HEK293 (cell line): ENCODE data around the gene STUM.

Source experiments
- BCL11B ChIP-seq: fragments of 450-650 bp; formaldehyde crosslinking; IDR thresholded peaks from 2 replicates; pipeline ENCODE4 v1.5.1; 2016; ENCODE audit warnings: low read depth, missing biosample characterization, missing genetic modification characterization
- GFI1B ChIP-seq: fragments of 450-650 bp; formaldehyde crosslinking; IDR thresholded peaks from 2 replicates; pipeline ENCODE4 v1.5.1; 2016; ENCODE audit warnings: missing biosample characterization, missing genetic modification characterization
- GLIS1 ChIP-seq: fragments of 450-650 bp; formaldehyde crosslinking; IDR thresholded peaks from 2 replicates; pipeline ENCODE4 v1.5.1; 2016; ENCODE audit warnings: missing biosample characterization, missing genetic modification characterization
- GLIS2 ChIP-seq: fragments of 450-650 bp; formaldehyde crosslinking; IDR thresholded peaks from 2 replicates; pipeline ENCODE4 v1.5.1; 2016; ENCODE audit warnings: missing biosample characterization, missing genetic modification characterization
- KLF16 ChIP-seq: fragments of 450-650 bp; formaldehyde crosslinking; IDR thresholded peaks from 2 replicates; pipeline ENCODE4 v1.5.1; 2017; ENCODE audit warnings: missing biosample characterization, missing genetic modification characterization
- SCRT1 ChIP-seq: fragments of 450-650 bp; formaldehyde crosslinking; IDR thresholded peaks from 2 replicates; pipeline ENCODE4 v1.5.1; 2016; ENCODE audit warnings: missing biosample characterization, missing genetic modification characterization, borderline replicate concordance
- ZBTB17 ChIP-seq: fragments of 450-650 bp; formaldehyde crosslinking; IDR thresholded peaks from 2 replicates; pipeline ENCODE4 v1.5.1; 2016; ENCODE audit warnings: missing biosample characterization, missing genetic modification characterization
- ZFP69B ChIP-seq: fragments of 450-650 bp; formaldehyde crosslinking; IDR thresholded peaks from 2 replicates; pipeline ENCODE4 v1.5.1; 2016; ENCODE audit warnings: missing biosample characterization, missing genetic modification characterization
- ZIC2 ChIP-seq: fragments of 450-650 bp; formaldehyde crosslinking; IDR thresholded peaks from 2 replicates; pipeline ENCODE4 v1.5.1; 2016; ENCODE audit warnings: missing biosample characterization, missing genetic modification characterization
- ZNF10 ChIP-seq: fragments of 450-650 bp; formaldehyde crosslinking; IDR thresholded peaks from 2 replicates; pipeline ENCODE4 v1.5.1; 2017; ENCODE audit warnings: missing biosample characterization, missing genetic modification characterization
- ZNF121 ChIP-seq: fragments of 450-650 bp; formaldehyde crosslinking; IDR thresholded peaks from 2 replicates; pipeline ENCODE4 v1.5.1; 2016; ENCODE audit warnings: missing biosample characterization, missing genetic modification characterization
- ZNF146 ChIP-seq: fragments of 450-650 bp; formaldehyde crosslinking; IDR thresholded peaks from 2 replicates; pipeline ENCODE4 v1.5.1; 2016; ENCODE audit warnings: missing biosample characterization, missing genetic modification characterization
- ZNF16 ChIP-seq: fragments of 450-650 bp; formaldehyde crosslinking; IDR thresholded peaks from 2 replicates; pipeline ENCODE4 v1.5.1; 2016; ENCODE audit warnings: low read depth, missing biosample characterization, missing genetic modification characterization
- ZNF175 ChIP-seq: fragments of 450-650 bp; formaldehyde crosslinking; IDR thresholded peaks from 2 replicates; pipeline ENCODE4 v1.5.1; 2016; ENCODE audit warnings: missing biosample characterization, missing genetic modification characterization
- ZNF274 ChIP-seq, 2 experiments: fragments of 200-500 bp in 1 of 2; fragments of 450-650 bp in 1 of 2; sonication (Bioruptor generic) in 1 of 2; formaldehyde crosslinking in 1 of 2; IDR thresholded peaks; 2 replicates each; pipeline versions ENCODE4 v1.5.1 to v1.6.1; 2014 to 2016; ENCODE audit warnings: borderline replicate concordance in 1 of 2, inconsistent platforms in 1 of 2, low read length in 1 of 2, missing biosample characterization in 1 of 2, missing genetic modification characterization in 1 of 2
- ZNF292 ChIP-seq: fragments of 450-650 bp; formaldehyde crosslinking; IDR thresholded peaks from 2 replicates; pipeline ENCODE4 v1.5.1; 2016; ENCODE audit warnings: low read depth, missing biosample characterization, missing genetic modification characterization, borderline replicate concordance
- ZNF302 ChIP-seq: fragments of 450-650 bp; formaldehyde crosslinking; IDR thresholded peaks from 2 replicates; pipeline ENCODE4 v1.5.1; 2016; ENCODE audit warnings: missing biosample characterization, missing genetic modification characterization, low read depth
- ZNF335 ChIP-seq: fragments of 450-650 bp; formaldehyde crosslinking; conservative IDR thresholded peaks from 2 replicates; pipeline ENCODE4 v1.5.1; 2016; ENCODE audit warnings: missing biosample characterization, missing genetic modification characterization
- ZNF366 ChIP-seq: fragments of 450-650 bp; formaldehyde crosslinking; conservative IDR thresholded peaks from 2 replicates; pipeline ENCODE4 v1.5.1; 2016; ENCODE audit warnings: missing biosample characterization, missing genetic modification characterization
- ZNF423 ChIP-seq: fragments of 450-650 bp; formaldehyde crosslinking; IDR thresholded peaks from 2 replicates; pipeline ENCODE4 v1.5.1; 2016; ENCODE audit warnings: missing biosample characterization, missing genetic modification characterization
- ZNF433 ChIP-seq: fragments of 450-650 bp; formaldehyde crosslinking; IDR thresholded peaks from 2 replicates; pipeline ENCODE4 v1.5.1; 2016; ENCODE audit warnings: missing biosample characterization, missing genetic modification characterization, low read depth
- ZNF501 ChIP-seq: fragments of 450-650 bp; formaldehyde crosslinking; IDR thresholded peaks from 2 replicates; pipeline ENCODE4 v1.5.1; 2016; ENCODE audit warnings: missing biosample characterization, missing genetic modification characterization
- ZNF510 ChIP-seq: fragments of 450-650 bp; formaldehyde crosslinking; IDR thresholded peaks from 2 replicates; pipeline ENCODE4 v1.5.1; 2018; ENCODE audit warnings: mild to moderate bottlenecking, missing genetic modification characterization, missing biosample characterization; ENCODE audit not compliant: insufficient replicate concordance
- ZNF600 ChIP-seq: fragments of 450-650 bp; formaldehyde crosslinking; IDR thresholded peaks from 2 replicates; pipeline ENCODE4 v1.5.1; 2016; ENCODE audit warnings: missing biosample characterization, missing genetic modification characterization
- ZNF660 ChIP-seq: fragments of 450-650 bp; IDR thresholded peaks from 2 replicates; pipeline ENCODE4 v1.5.1; 2018; ENCODE audit warnings: missing biosample characterization, mild to moderate bottlenecking, missing genetic modification characterization
- ZNF830 ChIP-seq: fragments of 450-650 bp; IDR thresholded peaks from 2 replicates; pipeline ENCODE4 v1.5.0; 2018; ENCODE audit warnings: missing biosample characterization, missing genetic modification characterization, low read depth, mild to moderate bottlenecking, moderate library complexity
- ZNF837 ChIP-seq: fragments of 450-650 bp; formaldehyde crosslinking; IDR thresholded peaks from 2 replicates; pipeline ENCODE4 v1.5.1; 2016; ENCODE audit warnings: missing biosample characterization, missing genetic modification characterization
- ZXDB ChIP-seq: fragments of 450-650 bp; formaldehyde crosslinking; IDR thresholded peaks from 2 replicates; pipeline ENCODE4 v1.5.1; 2016; ENCODE audit warnings: missing biosample characterization, missing genetic modification characterization
- TF ChIP-seq, protein P1 (sequence below): fragments of 450-650 bp; formaldehyde crosslinking; IDR thresholded peaks from 2 replicates; pipeline ENCODE4 v1.5.1; 2016; ENCODE audit warnings: missing biosample characterization, missing genetic modification characterization, borderline replicate concordance
- TF ChIP-seq, protein P2 (sequence below): fragments of 450-650 bp; formaldehyde crosslinking; IDR thresholded peaks from 2 replicates; pipeline ENCODE4; 2016; ENCODE audit warnings: missing biosample characterization, missing genetic modification characterization
- TF ChIP-seq, protein P3 (sequence below): fragments of 450-650 bp; formaldehyde crosslinking; IDR thresholded peaks from 2 replicates; pipeline ENCODE4 v1.5.1; 2016; ENCODE audit warnings: missing biosample characterization, missing genetic modification characterization
- TF ChIP-seq, protein P4 (sequence below): fragments of 450-650 bp; formaldehyde crosslinking; IDR thresholded peaks from 2 replicates; pipeline ENCODE4 v1.5.1; 2016; ENCODE audit warnings: missing biosample characterization, missing genetic modification characterization

STUM gene

DNA sequence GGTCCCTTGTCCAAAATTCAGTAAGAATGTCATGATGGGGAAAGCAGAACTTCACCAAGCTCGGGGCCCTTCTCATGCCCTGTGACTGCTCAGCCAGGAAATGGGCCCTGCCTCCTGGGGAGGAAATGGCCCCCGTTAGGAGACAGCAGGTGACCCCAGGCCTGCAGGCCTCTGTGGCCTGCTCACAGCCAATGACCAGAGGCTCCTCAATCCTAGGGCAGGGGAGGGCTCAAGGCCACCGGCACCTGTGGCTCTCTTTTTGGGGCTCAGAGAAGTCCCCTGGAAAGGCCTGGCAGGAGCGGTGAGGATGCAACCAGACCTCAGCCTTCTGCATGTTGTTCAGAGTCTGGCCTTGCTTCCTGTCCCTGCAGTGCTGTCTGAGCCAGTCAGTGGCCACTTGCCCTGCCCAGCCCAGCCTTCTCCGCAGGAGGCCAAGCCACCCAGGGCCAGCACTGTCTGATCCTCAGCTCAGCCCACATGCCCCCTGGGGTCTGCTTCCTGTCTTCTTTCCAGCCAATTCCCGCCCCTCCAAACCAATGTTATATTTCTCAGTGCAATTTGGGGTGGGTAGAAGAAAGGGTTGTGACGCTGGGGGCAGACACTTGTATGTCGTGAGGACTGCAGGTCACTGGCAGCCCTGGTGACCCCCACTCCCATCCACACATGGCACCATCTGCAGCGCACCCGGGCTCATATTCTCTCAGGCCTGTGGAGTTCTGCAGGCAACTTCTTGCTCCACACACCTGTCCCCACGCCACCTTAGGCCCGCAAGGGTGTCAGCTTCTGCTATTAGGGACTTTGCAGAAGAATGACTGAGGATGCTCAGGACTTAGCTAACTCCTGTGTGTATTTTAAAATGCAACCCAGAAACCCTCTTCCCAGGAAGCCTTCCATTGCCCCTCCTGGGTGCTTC is 106.9 kb downstream of the STUM start (continued):
- TF ChIP-seq ZNF175 = no peak
- TF ChIP-seq ZNF10 = no peak
- no peak for TF ChIP-seq ZNF366 (tag by site-specific recombination)
- TF ChIP-seq ZNF121 = no peak
- TF ChIP-seq ZNF510 (tag by site-specific recombination) = no peak
- TF ChIP-seq ZNF274 (IDR thresholded peaks at IDR 0.05; ENCODE audit: low read length) = no peak
- TF ChIP-seq ZNF274 (tag by site-specific recombination; IDR thresholded peaks at IDR 0.05; ENCODE audit: borderline replicate concordance) = no peak
- no peak for TF ChIP-seq ZNF660 (tag by site-specific recombination)
- TF ChIP-seq, protein P1, sequence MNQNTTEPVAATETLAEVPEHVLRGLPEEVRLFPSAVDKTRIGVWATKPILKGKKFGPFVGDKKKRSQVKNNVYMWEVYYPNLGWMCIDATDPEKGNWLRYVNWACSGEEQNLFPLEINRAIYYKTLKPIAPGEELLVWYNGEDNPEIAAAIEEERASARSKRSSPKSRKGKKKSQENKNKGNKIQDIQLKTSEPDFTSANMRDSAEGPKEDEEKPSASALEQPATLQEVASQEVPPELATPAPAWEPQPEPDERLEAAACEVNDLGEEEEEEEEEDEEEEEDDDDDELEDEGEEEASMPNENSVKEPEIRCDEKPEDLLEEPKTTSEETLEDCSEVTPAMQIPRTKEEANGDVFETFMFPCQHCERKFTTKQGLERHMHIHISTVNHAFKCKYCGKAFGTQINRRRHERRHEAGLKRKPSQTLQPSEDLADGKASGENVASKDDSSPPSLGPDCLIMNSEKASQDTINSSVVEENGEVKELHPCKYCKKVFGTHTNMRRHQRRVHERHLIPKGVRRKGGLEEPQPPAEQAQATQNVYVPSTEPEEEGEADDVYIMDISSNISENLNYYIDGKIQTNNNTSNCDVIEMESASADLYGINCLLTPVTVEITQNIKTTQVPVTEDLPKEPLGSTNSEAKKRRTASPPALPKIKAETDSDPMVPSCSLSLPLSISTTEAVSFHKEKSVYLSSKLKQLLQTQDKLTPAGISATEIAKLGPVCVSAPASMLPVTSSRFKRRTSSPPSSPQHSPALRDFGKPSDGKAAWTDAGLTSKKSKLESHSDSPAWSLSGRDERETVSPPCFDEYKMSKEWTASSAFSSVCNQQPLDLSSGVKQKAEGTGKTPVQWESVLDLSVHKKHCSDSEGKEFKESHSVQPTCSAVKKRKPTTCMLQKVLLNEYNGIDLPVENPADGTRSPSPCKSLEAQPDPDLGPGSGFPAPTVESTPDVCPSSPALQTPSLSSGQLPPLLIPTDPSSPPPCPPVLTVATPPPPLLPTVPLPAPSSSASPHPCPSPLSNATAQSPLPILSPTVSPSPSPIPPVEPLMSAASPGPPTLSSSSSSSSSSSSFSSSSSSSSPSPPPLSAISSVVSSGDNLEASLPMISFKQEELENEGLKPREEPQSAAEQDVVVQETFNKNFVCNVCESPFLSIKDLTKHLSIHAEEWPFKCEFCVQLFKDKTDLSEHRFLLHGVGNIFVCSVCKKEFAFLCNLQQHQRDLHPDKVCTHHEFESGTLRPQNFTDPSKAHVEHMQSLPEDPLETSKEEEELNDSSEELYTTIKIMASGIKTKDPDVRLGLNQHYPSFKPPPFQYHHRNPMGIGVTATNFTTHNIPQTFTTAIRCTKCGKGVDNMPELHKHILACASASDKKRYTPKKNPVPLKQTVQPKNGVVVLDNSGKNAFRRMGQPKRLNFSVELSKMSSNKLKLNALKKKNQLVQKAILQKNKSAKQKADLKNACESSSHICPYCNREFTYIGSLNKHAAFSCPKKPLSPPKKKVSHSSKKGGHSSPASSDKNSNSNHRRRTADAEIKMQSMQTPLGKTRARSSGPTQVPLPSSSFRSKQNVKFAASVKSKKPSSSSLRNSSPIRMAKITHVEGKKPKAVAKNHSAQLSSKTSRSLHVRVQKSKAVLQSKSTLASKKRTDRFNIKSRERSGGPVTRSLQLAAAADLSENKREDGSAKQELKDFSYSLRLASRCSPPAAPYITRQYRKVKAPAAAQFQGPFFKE (tag by site-specific recombination) = no peak
- no peak for TF ChIP-seq KLF16 (tag by site-specific recombination)
- peak; percentile 96 for TF ChIP-seq ZIC2 (tag by site-specific recombination)
- TF ChIP-seq ZNF423 = 0 out of 2 replicates have a peak, but pooled peaks have one; percentile 18
- no peak for TF ChIP-seq BCL11B (tag by site-specific recombination)
- TF ChIP-seq ZNF335 = no peak
- TF ChIP-seq, protein P2, sequence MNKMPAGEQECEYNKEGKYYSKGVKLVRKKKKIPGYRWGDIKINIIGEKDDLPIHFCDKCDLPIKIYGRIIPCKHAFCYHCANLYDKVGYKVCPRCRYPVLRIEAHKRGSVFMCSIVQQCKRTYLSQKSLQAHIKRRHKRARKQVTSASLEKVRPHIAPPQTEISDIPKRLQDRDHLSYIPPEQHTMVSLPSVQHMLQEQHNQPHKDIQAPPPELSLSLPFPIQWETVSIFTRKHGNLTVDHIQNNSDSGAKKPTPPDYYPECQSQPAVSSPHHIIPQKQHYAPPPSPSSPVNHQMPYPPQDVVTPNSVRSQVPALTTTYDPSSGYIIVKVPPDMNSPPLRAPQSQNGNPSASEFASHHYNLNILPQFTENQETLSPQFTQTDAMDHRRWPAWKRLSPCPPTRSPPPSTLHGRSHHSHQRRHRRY = no peak
- no peak for TF ChIP-seq ZXDB (tag by site-specific recombination)
- no peak for TF ChIP-seq ZBTB17 (tag by site-specific recombination)
- no peak for TF ChIP-seq SCRT1
- TF ChIP-seq ZNF837 (tag by site-specific recombination) = no peak
- TF ChIP-seq ZNF302 (tag by site-specific recombination) = no peak
- no peak for TF ChIP-seq ZNF146 (tag by site-specific recombination)
- TF ChIP-seq ZNF16 (tag by site-specific recombination) = no peak
- no peak for TF ChIP-seq ZFP69B (tag by site-specific recombination)
- peak; percentile 98 for TF ChIP-seq GLIS1
- 0 out of 2 replicates have a peak, but pooled peaks have one; percentile 26 for TF ChIP-seq ZNF600
- TF ChIP-seq GLIS2 (tag by site-specific recombination) = peak; percentile 44; the same call in 1 of the 2 replicates
- TF ChIP-seq ZNF433 (tag by site-specific recombination) = no peak
- no peak for TF ChIP-seq GFI1B (tag by site-specific recombination)
- TF ChIP-seq, protein P3, sequence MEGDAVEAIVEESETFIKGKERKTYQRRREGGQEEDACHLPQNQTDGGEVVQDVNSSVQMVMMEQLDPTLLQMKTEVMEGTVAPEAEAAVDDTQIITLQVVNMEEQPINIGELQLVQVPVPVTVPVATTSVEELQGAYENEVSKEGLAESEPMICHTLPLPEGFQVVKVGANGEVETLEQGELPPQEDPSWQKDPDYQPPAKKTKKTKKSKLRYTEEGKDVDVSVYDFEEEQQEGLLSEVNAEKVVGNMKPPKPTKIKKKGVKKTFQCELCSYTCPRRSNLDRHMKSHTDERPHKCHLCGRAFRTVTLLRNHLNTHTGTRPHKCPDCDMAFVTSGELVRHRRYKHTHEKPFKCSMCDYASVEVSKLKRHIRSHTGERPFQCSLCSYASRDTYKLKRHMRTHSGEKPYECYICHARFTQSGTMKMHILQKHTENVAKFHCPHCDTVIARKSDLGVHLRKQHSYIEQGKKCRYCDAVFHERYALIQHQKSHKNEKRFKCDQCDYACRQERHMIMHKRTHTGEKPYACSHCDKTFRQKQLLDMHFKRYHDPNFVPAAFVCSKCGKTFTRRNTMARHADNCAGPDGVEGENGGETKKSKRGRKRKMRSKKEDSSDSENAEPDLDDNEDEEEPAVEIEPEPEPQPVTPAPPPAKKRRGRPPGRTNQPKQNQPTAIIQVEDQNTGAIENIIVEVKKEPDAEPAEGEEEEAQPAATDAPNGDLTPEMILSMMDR = no peak
- TF ChIP-seq, protein P4, sequence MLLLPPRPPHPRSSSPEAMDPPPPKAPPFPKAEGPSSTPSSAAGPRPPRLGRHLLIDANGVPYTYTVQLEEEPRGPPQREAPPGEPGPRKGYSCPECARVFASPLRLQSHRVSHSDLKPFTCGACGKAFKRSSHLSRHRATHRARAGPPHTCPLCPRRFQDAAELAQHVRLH = no peak
- no peak for TF ChIP-seq ZNF292 (tag by site-specific recombination)
- TF ChIP-seq ZNF830 (tag by site-specific recombination) = no peak
- no peak for TF ChIP-seq ZNF501
